Measurements from ENCODE around the gene FYCO1. TPM values are rescaled to one million over a fixed set of nuclear protein-coding genes. Genes with fewer than 3 reads are reported as not detected.

Gene FYCO1
- total and polyA plus RNA-seq, 2 of the 8 experiments (the other 6 are each of a cell fraction or from before 2014, with no cell fraction given), result 4.8 to 10.8 TPM

DNA sequence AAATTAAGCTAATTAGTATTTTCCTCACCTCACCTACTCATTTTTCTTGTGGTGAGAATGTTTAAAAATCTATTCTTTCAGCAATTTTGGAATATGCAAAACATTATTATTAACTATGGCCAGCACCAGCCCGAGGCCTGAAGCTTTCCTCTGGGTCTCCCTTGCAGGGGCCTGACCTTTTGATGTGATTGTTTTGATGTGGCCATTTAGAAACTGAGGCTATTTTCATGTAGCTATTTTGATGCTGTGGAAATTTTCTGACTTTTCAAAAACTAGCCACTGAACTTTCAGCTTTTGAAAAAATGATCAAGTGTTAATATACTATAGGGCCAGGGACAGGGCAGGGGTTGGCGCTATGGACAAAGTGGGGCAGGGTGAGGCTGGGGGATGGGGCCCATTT, 117.5 kb downstream of the FYCO1 start:
- Histone ChIP-seq H2AK5ac (ENCODE audit: low read depth, low read length) (no peak overlapping the region), H3K4me3 (ENCODE audit: extremely low read depth in 1 of 4, insufficient read depth in 2 of 4, low read depth in 3 of 4, low read length in 4 of 4) (no peak overlapping the region), H3K23me2 (ENCODE audit: low read depth, low read length) (no peaks in the 10 kb centered on the region), H4K5ac (ENCODE audit: insufficient read length, low read depth, low read length) (no peak overlapping the region), H2BK5ac (ENCODE audit: low read depth, low read length) (no peak overlapping the region), H3K56ac (replicated peaks; ENCODE audit: insufficient read length, low read depth, low read length) (no peak overlapping the region), H3K27me3 (replicated peaks in 1 of 4; ENCODE audit: control insufficient read depth in 3 of 4, extremely low read depth in 1 of 4, insufficient read depth in 3 of 4, low read length in 3 of 4) (0 out of 7 replicates have a peak, but pooled peaks cover 0 to 3% (median 0%) of the 10 kb centered on the region in 4 experiments), H3K79me2 (ENCODE audit: control insufficient read depth in 1 of 2, insufficient read depth in 2 of 2, low read length in 2 of 2) (no peaks in the 10 kb centered on the region), H3K79me1 (ENCODE audit: low read depth, low read length) (no peaks in the 10 kb centered on the region; the same call in 1 of the 2 replicates), H4K8ac (ENCODE audit: extremely low read depth, insufficient read depth, low read length) (no peak overlapping the region), H4K91ac (replicated peaks; ENCODE audit: insufficient read length, low read length) (no peak overlapping the region), H3K9ac (replicated peaks in 1 of 4; ENCODE audit: extremely low read depth in 1 of 4, low read depth in 3 of 4, low read length in 3 of 4) (no peak overlapping the region), H4K20me1 (replicated peaks in 1 of 2; ENCODE audit: control insufficient read depth in 1 of 2, insufficient read depth in 2 of 2, low read length in 2 of 2) (no peaks in the 10 kb centered on the region), H3K18ac (ENCODE audit: extremely low read depth, low read length) (no peak overlapping the region), H3K4me2 (ENCODE audit: insufficient read depth in 1 of 2, low read depth in 2 of 2, low read length in 2 of 2) (no peak overlapping the region), H2BK120ac (replicated peaks; ENCODE audit: low read depth, low read length) (no peak overlapping the region), H3K36me3 (ENCODE audit: control insufficient read depth in 2 of 4, insufficient read depth in 4 of 4, low read length in 3 of 4) (no peaks in the 10 kb centered on the region), H2AFZ (ENCODE audit: low read length) (no peak overlapping the region), H3K27ac (ENCODE audit: low read depth, low read length) (no peak overlapping the region), H2BK12ac (ENCODE audit: low read depth, low read length) (no peak overlapping the region), H3K9me3 (ENCODE audit: insufficient read depth in 2 of 2, low read depth in 1 of 2, low read length in 1 of 2) (no peaks in the 10 kb centered on the region), H2BK20ac (ENCODE audit: low read length) (no peak overlapping the region), H3K23ac (ENCODE audit: insufficient read length) (no peak overlapping the region), H3K4me1 (replicated peaks in 1 of 4; ENCODE audit: control insufficient read depth in 3 of 4, insufficient read depth in 4 of 4, low read length in 3 of 4) (no peaks in the 10 kb centered on the region), H3K4ac (replicated peaks; ENCODE audit: insufficient read length, low read depth, low read length) (no peak overlapping the region), H3K14ac (ENCODE audit: insufficient read length) (no peak overlapping the region), H2BK15ac (ENCODE audit: low read length) (no peak overlapping the region)
- DNase-seq (ENCODE audit: low read depth in 1 of 2, low spot score in 2 of 2), result no peak
- FAIRE-seq, result no peak
- ChIA-PET POLR2A (ENCODE audit: partially characterized antibody) (no interaction called here), CTCF (ENCODE audit: partially characterized antibody) (interaction anchor here (0.7 to 1.5 kb wide), 4 partner anchors 8 to 129 kb away, joined by 3 to 4 read pairs (median 4); partner anchors contain the start of gene CCR9)
- 93% methylated on average over 2 of the region's 2 CpGs; no CpG with 5 or more reads in 1 of the 2 experiments for WGBS, 2 experiments (ENCODE audit: extremely low coverage in 1 of 2, insufficient coverage in 1 of 2, insufficient read length in 1 of 2, insufficient replicate concordance in 2 of 2, low coverage in 1 of 2, low lambda C conversion rate in 2 of 2, missing lambda C conversion rate in 1 of 2)
- TF ChIP-seq, protein P1, sequence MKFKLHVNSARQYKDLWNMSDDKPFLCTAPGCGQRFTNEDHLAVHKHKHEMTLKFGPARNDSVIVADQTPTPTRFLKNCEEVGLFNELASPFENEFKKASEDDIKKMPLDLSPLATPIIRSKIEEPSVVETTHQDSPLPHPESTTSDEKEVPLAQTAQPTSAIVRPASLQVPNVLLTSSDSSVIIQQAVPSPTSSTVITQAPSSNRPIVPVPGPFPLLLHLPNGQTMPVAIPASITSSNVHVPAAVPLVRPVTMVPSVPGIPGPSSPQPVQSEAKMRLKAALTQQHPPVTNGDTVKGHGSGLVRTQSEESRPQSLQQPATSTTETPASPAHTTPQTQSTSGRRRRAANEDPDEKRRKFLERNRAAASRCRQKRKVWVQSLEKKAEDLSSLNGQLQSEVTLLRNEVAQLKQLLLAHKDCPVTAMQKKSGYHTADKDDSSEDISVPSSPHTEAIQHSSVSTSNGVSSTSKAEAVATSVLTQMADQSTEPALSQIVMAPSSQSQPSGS (IDR thresholded peaks at IDR 0.05; ENCODE audit: low read length), result no peak
- TF ChIP-seq SP1 (IDR thresholded peaks at IDR 0.05; ENCODE audit: low read depth, low read length), result no peak
- no peak for TF ChIP-seq TAF7 (optimal IDR thresholded peaks at IDR 0.05; ENCODE audit: borderline replicate concordance, low read depth, low read length)
- no peak for TF ChIP-seq CHD2 (IDR thresholded peaks at IDR 0.05; ENCODE audit: low read length)
- no peak for TF ChIP-seq SP4 (IDR thresholded peaks at IDR 0.05; ENCODE audit: low read length)
- TF ChIP-seq JUND (IDR thresholded peaks at IDR 0.05; ENCODE audit: low read length), result no peak
- TF ChIP-seq MAFK (IDR thresholded peaks at IDR 0.05; ENCODE audit: low read depth, low read length), result no peak
- TF ChIP-seq PHF8 (conservative IDR thresholded peaks at IDR 0.05; ENCODE audit: low read depth, low read length), result no peak
- no peak for TF ChIP-seq SRF (IDR thresholded peaks at IDR 0.05; ENCODE audit: low read depth, low read length)
- no peak for TF ChIP-seq HDAC6 (IDR thresholded peaks at IDR 0.05; ENCODE audit: low read depth, low read length)
- no peak for TF ChIP-seq NRF1 (IDR thresholded peaks at IDR 0.05; ENCODE audit: low read depth, low read length)
- TF ChIP-seq SUZ12 (IDR thresholded peaks at IDR 0.05; ENCODE audit: low read length), result no peak
- TF ChIP-seq, protein P2, sequence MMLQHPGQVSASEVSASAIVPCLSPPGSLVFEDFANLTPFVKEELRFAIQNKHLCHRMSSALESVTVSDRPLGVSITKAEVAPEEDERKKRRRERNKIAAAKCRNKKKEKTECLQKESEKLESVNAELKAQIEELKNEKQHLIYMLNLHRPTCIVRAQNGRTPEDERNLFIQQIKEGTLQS (IDR thresholded peaks at IDR 0.05; ENCODE audit: insufficient read depth, low read depth, low read length), result no peak
